Measurements from ENCODE around the gene HAUS6. TPM values are rescaled to one million over a fixed set of nuclear protein-coding genes. Genes with fewer than 3 reads are reported as not detected.

The HAUS6 gene
- total and polyA plus RNA-seq, 2 of the 4 experiments (the other 2 are of a cell fraction): 5.8 to 13.3 TPM

- no peak overlapping the region for H2AFZ ChIP-seq (replicated peaks; ENCODE audit: low read length, poor library complexity)
- H3K4ac ChIP-seq (ENCODE audit: low read depth, low read length): no peak overlapping the region
- no peak overlapping the region for H4K5ac ChIP-seq (ENCODE audit: low read depth, low read length)
- no CpG with 5 or more reads among the region's 3 CpGs for WGBS, 2 experiments (ENCODE audit: extremely low coverage in 2 of 2, insufficient read length in 1 of 2)
- peaks cover 22 to 69% of the 10 kb centered on the region in 2 experiments; a peak in 3 of 4 replicates for H3K79me1 ChIP-seq (ENCODE audit: low read depth in 1 of 2, low read length in 2 of 2)
- ATAC-seq (ENCODE audit: low read depth) (no peak), DNase-seq (no peak)
- ChIA-PET POLR2A (ENCODE audit: unreplicated experiment) (no interaction called here), CTCF (no interaction called here)
- H4K8ac ChIP-seq (ENCODE audit: low read depth in 2 of 2, low read length in 2 of 2): no peak overlapping the region
- in situ Hi-C loops (cut with MboI; ENCODE audit: low sequenced_read_pairs): no loop called here
- no peak overlapping the region for H2BK15ac ChIP-seq (ENCODE audit: low read depth, low read length)
- no peak overlapping the region for H2BK20ac ChIP-seq (ENCODE audit: low read depth, low read length)
- no peak for TF ChIP-seq FOS (IDR thresholded peaks at IDR 0.05; ENCODE audit: low read depth, low read length)
- TF ChIP-seq BHLHE40 (IDR thresholded peaks at IDR 0.05; ENCODE audit: low read depth, low read length): no peak
- TF ChIP-seq RAD21 (IDR thresholded peaks at IDR 0.05; ENCODE audit: low read length): no peak
- TF ChIP-seq ELK1 (IDR thresholded peaks at IDR 0.05; ENCODE audit: borderline replicate concordance, low read depth, low read length): no peak
- no peak for TF ChIP-seq CTCF (conservative IDR thresholded peaks at IDR 0.05; ENCODE audit: low read depth, low read length)
- TF ChIP-seq RFX5 (IDR thresholded peaks at IDR 0.05; ENCODE audit: low read depth, low read length): no peak
- no peak for TF ChIP-seq CEBPB (IDR thresholded peaks at IDR 0.05; ENCODE audit: low read depth, low read length)
- no peak for TF ChIP-seq POLR2A (IDR thresholded peaks at IDR 0.05; ENCODE audit: low read depth, low read length)
- no peak for TF ChIP-seq CHD1 (IDR thresholded peaks at IDR 0.05; ENCODE audit: low read depth, low read length)
- TF ChIP-seq NFE2L2 (IDR thresholded peaks at IDR 0.05; ENCODE audit: low read depth, low read length): no peak
- no peak overlapping the region for H2AK9ac ChIP-seq (replicated peaks; ENCODE audit: low read depth, low read length, poor library complexity)
- no peak overlapping the region for H3K9ac ChIP-seq (ENCODE audit: low read depth, low read length)
- no peak overlapping the region for H3K27ac ChIP-seq (ENCODE audit: insufficient read depth, low read length)
- peaks cover 58% of the 10 kb centered on the region for H3K36me3 ChIP-seq (ENCODE audit: control insufficient read depth, insufficient read depth, low read length)
- no peak overlapping the region for H3K4me3 ChIP-seq (ENCODE audit: insufficient read depth, low read depth, low read length)
- H3K27me3 ChIP-seq (ENCODE audit: control insufficient read depth, insufficient read depth, low read length): no peaks in the 10 kb centered on the region
- BruUV-seq (replicated peaks): no TSS peak
- H3K18ac ChIP-seq (ENCODE audit: low read depth, low read length): no peak overlapping the region
- H3K23ac ChIP-seq (ENCODE audit: low read depth, low read length): no peak overlapping the region
- peaks cover 19% of the 10 kb centered on the region for H3K9me1 ChIP-seq (ENCODE audit: insufficient read depth, low read length)
- H3K4me2 ChIP-seq (ENCODE audit: low read depth, low read length): no peak overlapping the region
- no peak overlapping the region for H2AK5ac ChIP-seq (ENCODE audit: low read depth, low read length)
- no peak overlapping the region for H3K56ac ChIP-seq (ENCODE audit: extremely low read depth, insufficient read depth, low read length)
- intact Hi-C loops (cut with micrococcal nuclease): loop anchor here (10.0 kb wide), 2 partner anchors 252 to 332 kb away; no protein-coding TSS in a partner anchor
- H4K20me1 ChIP-seq (ENCODE audit: insufficient read depth, low read length): peaks cover 8% of the 10 kb centered on the region; the same call in 1 of the 2 replicates
- H4K91ac ChIP-seq (ENCODE audit: insufficient read depth, low read depth, low read length): no peak overlapping the region
- no peak overlapping the region for H3K14ac ChIP-seq (replicated peaks; ENCODE audit: low read depth, low read length)
- dilution Hi-C loops (cut with HindIII; ENCODE audit: low sequenced_read_pairs, unreplicated experiment): no loop called here
- H2BK120ac ChIP-seq (ENCODE audit: low read depth, low read length): no peak overlapping the region
- H3K9me3 ChIP-seq (ENCODE audit: control insufficient read depth, insufficient read depth, low read length): no peaks in the 10 kb centered on the region
- peaks cover 10% of the 10 kb centered on the region; the same call in 1 of the 2 replicates for H3K4me1 ChIP-seq (ENCODE audit: control insufficient read depth, insufficient read depth, low read length)
- no peak overlapping the region for H2BK5ac ChIP-seq (ENCODE audit: low read depth, low read length, poor library complexity, severe bottlenecking)
Observed at GRCh38 chr9:19122490-19123042, 19.9 kb upstream of the HAUS6 start.

All from IMR-90 (cell line).